Heart right ventricle (tissue), 16 donors: ENCODE data around the gene FUNDC2. TPM values are rescaled to one million over a fixed set of nuclear protein-coding genes. Genes with fewer than 3 reads are reported as not detected.

Experiments
- ATAC-seq, 8 donors: fragments of 200-7000 bp; cut with Tn5 transposase; one replicate each; pipeline ENCODE4 v1.9.1; 2020; ENCODE audit warnings: mild to moderate bottlenecking in 8 of 8, moderate library complexity in 8 of 8, moderate number of reproducible peaks in 1 of 8
- DNase-seq, 2 donors: peaks; one replicate each; pipeline ENCODE4 v3.0.0-alpha.2; 2020
- H3K27ac ChIP-seq, 10 donors: fragments of 200-600 bp; sonication (generic) in 2 of 10; one replicate each; pipeline versions ENCODE4 v1.5.0 to v1.8.0; 2020 to 2022; ENCODE audit warnings: mild to moderate bottlenecking in 3 of 10
- H3K27me3 ChIP-seq, 7 donors: fragments of 200-600 bp; one replicate each; pipeline ENCODE4 v1.8.0; 2021 to 2022; ENCODE audit warnings: mild to moderate bottlenecking in 2 of 7
- H3K36me3 ChIP-seq, 9 donors: fragments of 200-600 bp; sonication (generic) in 1 of 9; one replicate each; pipeline versions ENCODE4 v1.5.0 to v1.8.0; 2020 to 2022; ENCODE audit warnings: mild to moderate bottlenecking in 2 of 9
- H3K4me1 ChIP-seq, 9 donors: fragments of 200-600 bp; sonication (generic) in 1 of 9; one replicate each; pipeline versions ENCODE4 v1.5.0 to v1.8.0; 2020 to 2022; ENCODE audit warnings: mild to moderate bottlenecking in 4 of 9
- H3K4me3 ChIP-seq, 10 donors: fragments of 200-600 bp; sonication (generic) in 2 of 10; one replicate each; pipeline versions ENCODE4 v1.5.0 to v1.8.0; 2020 to 2022; ENCODE audit warnings: mild to moderate bottlenecking in 7 of 10, moderate library complexity in 2 of 10
- H3K9me3 ChIP-seq, 11 donors: fragments of 200-600 bp in 10 of 11; sonication (generic) in 2 of 11; one replicate each; pipeline versions ENCODE4 v1.5.0 to v1.8.0; 2013 to 2022; ENCODE audit warnings: mild to moderate bottlenecking in 2 of 11, control low read depth in 1 of 11, moderate library complexity in 1 of 11
- CTCF ChIP-seq, 9 donors: fragments of 200-600 bp; sonication (generic) in 2 of 9; IDR thresholded peaks; one replicate each; pipeline versions ENCODE4 v1.5.0 to v1.8.0; 2021 to 2022; ENCODE audit warnings: antibody characterized with exemption in 9 of 9, mild to moderate bottlenecking in 5 of 9, moderate library complexity in 1 of 9
- WGBS, 2 donors: extraction: QIAGEN DNeasy Blood & Tissue Kit; methylation state at CpG; one replicate each; pipeline ENCODE4 v1.1.7; 2013; ENCODE audit warnings: inconsistent platforms in 1 of 2; 5-methylcytosine and 5-hydroxymethylcytosine counted together
- intact Hi-C, 10 donors: fragments of 100-400 bp; cut with DNase I; formaldehyde crosslinking; loops; one replicate each; pipeline versions ENCODE4 v1.11.1 to v1.14.2; 2022
- polyA plus RNA-seq, 2 donors: library from polyadenylated mRNA; stranded (reverse); fragments of 200-250 nt; gene quantifications; one replicate each; pipeline ENCODE4 v1.2.3, GENCODE V29; 2013
- total RNA-seq, 10 donors: library from RNA; stranded (reverse); fragmentation: NEBNext Ultra II Directional in 3 of 10; extraction: Animal tissue kit (Norgen Biotek cat#: 25700) in 3 of 10; gene quantifications; one replicate each; pipeline versions ENCODE4 v1.2.1 to v1.2.4, GENCODE V29; 2021 to 2023
- donor health status: Arrhythmogenic right ventricular cardiomyopathy.
- donor health status: ischemic (EF 13 %, LVEDD 7.1; RV severe dilation, severe dysfunction).
- donor health status: healthy with polysubstance abuse.
- donor health status: DM: no; HTN: yes; CAD: no.
- donor health status: DM: no; HTN: no; CAD: no.
- donor health status: ischemic (EF 25% LVEDD 6.9; RV normal size, moderate dysfunction).
- donor health status: ischemic (EF 25% LVEDD 5.7; RV mildly dilated, moderate dysfunction).
- donor health status: healthy.
- donor health status: DM: yes; HTN: yes; CAD: no.
- donor health status: Ischemic cardiomyopathy.
- donor health status: ischemic (EF 35%, LVEDD 5.7; RV mildly dilated, moderate dysfunction).
- donor health status: nonischemic (EF 11% LVEDD 7.7; RV severe dilation, severe dysfunction).
- donor health status: DM: yes; HTN: yes; CAD: no.
- donor health status: PGD.
- donor health status: ischemic (EF 29% LVEDD 5.4; RV normal size, mild dysfunction).
- donor health status: nonischemic (EF 23%, LVEDD 6.1; RV moderate dilation, normal function).

FUNDC2 gene
- total and polyA plus RNA-seq, 12 donors: 234 to 530 (median 312) TPM

- intact Hi-C loops: loop anchor here in 2 of 10 donors (5.0 to 10.0 kb wide), 2 partner anchors 43 to 144 kb away; partner anchors contain the start of genes FUNDC2 (in 1 of the 2) and VBP1 (in 1 of the 2)
- no peak for DNase-seq
- Histone ChIP-seq H3K27me3 (no peaks in the 10 kb centered on the region), H3K36me3 (peaks cover 0 to 21% (median 0%) of the 10 kb centered on the region in 9 donors), H3K27ac (peak overlapping the region; percentile 78 to 93 (median 90)), H3K4me1 (peaks cover 0 to 35% (median 13%) of the 10 kb centered on the region in 9 donors), H3K4me3 (peak overlapping the region; percentile 23 to 78 (median 68)), H3K9me3 (no peaks in the 10 kb centered on the region)
- WGBS, 2 donors: 0 to 1% methylated on average over 16 of the region's 16 CpGs
- ATAC-seq: peak in 6 of 8 donors; percentile 10 to 33 (median 28)
- TF ChIP-seq CTCF (IDR thresholded peaks at IDR 0.05): no peak
Observed at GRCh38 chrX:155070663-155070974, 44.0 kb downstream of the FUNDC2 start.

- Histone ChIP-seq H3K9me3 (no peaks in the 10 kb centered on the region), H3K27ac (peak within 1 kb of the TSS; percentile 78 to 93 (median 90)), H3K27me3 (no peaks in the 10 kb centered on the region), H3K36me3 (peaks cover 0 to 26% (median 0%) of the 10 kb centered on the region in 9 donors), H3K4me1 (peaks cover 0 to 35% (median 13%) of the 10 kb centered on the region in 9 donors), H3K4me3 (peak within 1 kb of the TSS; percentile 47 to 79 (median 68))
- DNase-seq: peak; percentile 70 to 84
- TF ChIP-seq CTCF (IDR thresholded peaks at IDR 0.05): no peak
- intact Hi-C loops: loop anchor here in 2 of 10 donors (5.0 to 10.0 kb wide), 2 partner anchors 44 to 144 kb away; partner anchors contain the start of genes FUNDC2 (in 1 of the 2) and VBP1 (in 1 of the 2)
- 0 to 1% methylated on average over 23 to 49 of the region's 81 CpGs for WGBS, 2 donors
- peak; percentile 93 to 98 (median 96) for ATAC-seq
Observed at GRCh38 chrX:155070975-155071693, 44.5 kb downstream of the FUNDC2 start, which contains the start of the genes BRCC3, CMC4 and MTCP1. TSS of gene BRCC3 (plus strand) at chrX:155071508. CDS start at chrX:155071528, 20 bp downstream. TSS of gene CMC4 (minus strand) at chrX:155071136. CDS start at chrX:155064023, 7,113 bp downstream. TSS of gene MTCP1 (minus strand) at chrX:155071136. CDS start at chrX:155066010, 5,126 bp downstream.

GRCh38 chrX:155071694-155072280 lies 45.1 kb downstream of the FUNDC2 start:
- H3K27me3 ChIP-seq: no peaks in the 10 kb centered on the region
- DNase-seq (no peak), ATAC-seq (peak in 5 of 8 donors; percentile 1 to 47 (median 16))
- 1 to 3% methylated on average over 16 to 25 of the region's 25 CpGs for whole genome bisulfite sequencing, 2 donors
- no peaks in the 10 kb centered on the region for H3K9me3 ChIP-seq
- intact Hi-C loops: loop anchor here in 2 of 10 donors (5.0 to 10.0 kb wide), 2 partner anchors 44 to 143 kb away; partner anchors contain the start of genes FUNDC2 (in 1 of the 2) and VBP1 (in 1 of the 2)
- TF ChIP-seq CTCF (IDR thresholded peaks at IDR 0.05): no peak
- H3K36me3 ChIP-seq: peaks cover 0 to 32% (median 0%) of the 10 kb centered on the region in 9 donors
- H3K4me1 ChIP-seq: peaks cover 0 to 35% (median 13%) of the 10 kb centered on the region in 9 donors
- H3K4me3 ChIP-seq: peak overlapping the region; percentile 47 to 79 (median 66)
- H3K27ac ChIP-seq: peak overlapping the region in 9 of 10 donors; percentile 64 to 88 (median 77)

GRCh38 chrX:155086202-155086840 lies 59.7 kb downstream of the FUNDC2 start:
- peak in 1 of 8 donors; percentile 50 for ATAC-seq
- H3K36me3 ChIP-seq: peaks cover 0 to 53% (median 0%) of the 10 kb centered on the region in 9 donors

More at GRCh38 chrX:155086202-155086840, 59.7 kb downstream of the FUNDC2 start:
- peak in 1 of 2 donors; percentile 11 for DNase-seq
- no peak overlapping the region for H3K27ac ChIP-seq
- no peaks in the 10 kb centered on the region for H3K9me3 ChIP-seq
- no peaks in the 10 kb centered on the region for H3K4me1 ChIP-seq
- peak; percentile 13 to 54 (median 51) for TF ChIP-seq CTCF (IDR thresholded peaks at IDR 0.05)
- intact Hi-C loops: no loop called here
- WGBS, 2 donors: 83 to 87% methylated on average over 24 of the region's 24 CpGs
- H3K4me3 ChIP-seq: no peak overlapping the region
- no peaks in the 10 kb centered on the region for H3K27me3 ChIP-seq
